ENCODE measurements around the gene PCSK1.

- TF ChIP-seq CTCF (IDR thresholded peaks at IDR 0.05) (no peak), POLR2A (IDR thresholded peaks at IDR 0.05) (no peak)
Observed at GRCh38 chr5:96404191-96404867, 28.7 kb downstream of the PCSK1 start.

Data from right lobe of liver (tissue), 4 donors.